Measurements from ENCODE around the gene ANKMY2.
"Not testable (repeated sequence)": the region's sequence is repeated elsewhere in the genome, so short reads cannot be mapped to it uniquely, and the experiment has no call there.

The ANKMY2 gene

GRCh38 chr7:16626388-16626787 is 19.2 kb downstream of the ANKMY2 start:
- no peak for DNase-seq (ENCODE audit: low read depth)

GRCh38 chr7:16619979-16620408 is 25.6 kb downstream of the ANKMY2 start:
- DNase-seq (ENCODE audit: low read depth), result no peak

- no peak for DNase-seq (ENCODE audit: low read depth)
Observed at GRCh38 chr7:16616542-16616941, 29.0 kb downstream of the ANKMY2 start.

- no peak for DNase-seq (ENCODE audit: low read depth)
Observed at GRCh38 chr7:16616122-16616521, 29.4 kb downstream of the ANKMY2 start.

GRCh38 chr7:16615228-16615627 is 30.3 kb downstream of the ANKMY2 start:
- no peak for DNase-seq (ENCODE audit: low read depth)

GRCh38 chr7:16611711-16612110 is 33.8 kb downstream of the ANKMY2 start:
- DNase-seq (ENCODE audit: low read depth), result no peak

GRCh38 chr7:16609842-16610450 is 35.6 kb downstream of the ANKMY2 start:
- DNase-seq (ENCODE audit: low read depth), result no peak

GRCh38 chr7:16606704-16607103 is 38.9 kb downstream of the ANKMY2 start:
- DNase-seq (ENCODE audit: low read depth), result no peak

- no peak for DNase-seq (ENCODE audit: low read depth)
Observed at GRCh38 chr7:16604054-16604453, 41.5 kb downstream of the ANKMY2 start.

- DNase-seq (ENCODE audit: low read depth), result no peak
Observed at GRCh38 chr7:16603633-16604032, 41.9 kb downstream of the ANKMY2 start.

GRCh38 chr7:16599860-16600259 is 45.7 kb downstream of the ANKMY2 start:
- DNase-seq (ENCODE audit: low read depth), result no peak

- no peak for DNase-seq (ENCODE audit: low read depth)
Observed at GRCh38 chr7:16598015-16598414, 47.5 kb downstream of the ANKMY2 start.

- not testable (repeated sequence) for DNase-seq (ENCODE audit: low read depth)
Observed at GRCh38 chr7:16595596-16595995, 50.0 kb downstream of the ANKMY2 start.

GRCh38 chr7:16594676-16595075 is 50.9 kb downstream of the ANKMY2 start:
- no peak for DNase-seq (ENCODE audit: low read depth)

- DNase-seq (ENCODE audit: low read depth), result no peak
Observed at GRCh38 chr7:16594061-16594460, 51.5 kb downstream of the ANKMY2 start.

GRCh38 chr7:16592395-16592794 is 53.2 kb downstream of the ANKMY2 start:
- no peak for DNase-seq (ENCODE audit: low read depth)

- DNase-seq (ENCODE audit: low read depth), result no peak
Observed at GRCh38 chr7:16590424-16590823, 55.1 kb downstream of the ANKMY2 start.

GRCh38 chr7:16589881-16590280 is 55.7 kb downstream of the ANKMY2 start:
- no peak for DNase-seq (ENCODE audit: low read depth)

- DNase-seq (ENCODE audit: low read depth), result no peak
Observed at GRCh38 chr7:16587790-16588189, 57.8 kb downstream of the ANKMY2 start.

- DNase-seq (ENCODE audit: low read depth), result no peak
Observed at GRCh38 chr7:16587129-16587528, 58.4 kb downstream of the ANKMY2 start.

- no peak for DNase-seq (ENCODE audit: low read depth)
Observed at GRCh38 chr7:16586081-16586874, 59.3 kb downstream of the ANKMY2 start.

- no peak for DNase-seq (ENCODE audit: low read depth)
Observed at GRCh38 chr7:16585540-16585939, 60.0 kb downstream of the ANKMY2 start.

GRCh38 chr7:16583834-16584233 is 61.7 kb downstream of the ANKMY2 start:
- no peak for DNase-seq (ENCODE audit: low read depth)

GRCh38 chr7:16581286-16581685 is 64.3 kb downstream of the ANKMY2 start:
- DNase-seq (ENCODE audit: low read depth), result no peak

All from HS-27A (cell line).